Esophagus (tissue), 2 donors: ENCODE results near the gene MYO1C. TPM values are rescaled to one million over a fixed set of nuclear protein-coding genes. Genes with fewer than 3 reads are reported as not detected.
"Not testable (repeated sequence)": the region's sequence is repeated elsewhere in the genome, so short reads cannot be mapped to it uniquely, and the experiment has no call there.

Experiments
- H3K27ac ChIP-seq, 2 donors: one replicate each; pipeline ENCODE4 v1.5.1; 2013; ENCODE audit warnings: low read depth in 2 of 2, mild to moderate bottlenecking in 2 of 2, inconsistent platforms in 1 of 2, low read length in 1 of 2, moderate library complexity in 1 of 2
- H3K27me3 ChIP-seq, 2 donors: one replicate each; pipeline ENCODE4 v1.6.1; 2013; ENCODE audit warnings: low read length in 2 of 2, control low read depth in 1 of 2, mild to moderate bottlenecking in 1 of 2; ENCODE audit not compliant: insufficient read depth in 2 of 2, control insufficient read depth in 1 of 2
- H3K36me3 ChIP-seq, 2 donors: one replicate each; pipeline ENCODE4 v1.6.1; 2013; ENCODE audit warnings: low read length in 1 of 2; ENCODE audit not compliant: control insufficient read depth in 2 of 2, insufficient read depth in 2 of 2
- H3K4me1 ChIP-seq, 2 donors: one replicate each; pipeline ENCODE4 v1.6.1; 2013; ENCODE audit warnings: low read length in 1 of 2; ENCODE audit not compliant: control insufficient read depth in 2 of 2, insufficient read depth in 2 of 2
- H3K4me3 ChIP-seq, 2 donors: one replicate each; pipeline ENCODE4 v1.5.1; 2013; ENCODE audit warnings: low read length in 2 of 2, mild to moderate bottlenecking in 2 of 2, low read depth in 1 of 2, moderate library complexity in 1 of 2
- H3K9me3 ChIP-seq, 2 donors: one replicate each; pipeline ENCODE4 v1.6.1; 2013; ENCODE audit warnings: mild to moderate bottlenecking in 2 of 2, low read depth in 1 of 2, low read length in 1 of 2, moderate library complexity in 1 of 2; ENCODE audit not compliant: control insufficient read depth in 2 of 2, insufficient read depth in 1 of 2
- WGBS, 2 donors: extraction: QIAGEN DNeasy Blood & Tissue Kit; methylation state at CpG; one replicate each; pipeline ENCODE4 v1.1.7; 2013; 5-methylcytosine and 5-hydroxymethylcytosine counted together
- polyA plus RNA-seq, 2 donors: library from polyadenylated mRNA; stranded (reverse); fragments of 200-250 nt; gene quantifications; one replicate each; pipeline ENCODE4 v1.2.3, GENCODE V29; 2013
- donor health status: healthy with polysubstance abuse.
- donor health status: Bipolar disorder and iron deficiency.

MYO1C gene, protein sequence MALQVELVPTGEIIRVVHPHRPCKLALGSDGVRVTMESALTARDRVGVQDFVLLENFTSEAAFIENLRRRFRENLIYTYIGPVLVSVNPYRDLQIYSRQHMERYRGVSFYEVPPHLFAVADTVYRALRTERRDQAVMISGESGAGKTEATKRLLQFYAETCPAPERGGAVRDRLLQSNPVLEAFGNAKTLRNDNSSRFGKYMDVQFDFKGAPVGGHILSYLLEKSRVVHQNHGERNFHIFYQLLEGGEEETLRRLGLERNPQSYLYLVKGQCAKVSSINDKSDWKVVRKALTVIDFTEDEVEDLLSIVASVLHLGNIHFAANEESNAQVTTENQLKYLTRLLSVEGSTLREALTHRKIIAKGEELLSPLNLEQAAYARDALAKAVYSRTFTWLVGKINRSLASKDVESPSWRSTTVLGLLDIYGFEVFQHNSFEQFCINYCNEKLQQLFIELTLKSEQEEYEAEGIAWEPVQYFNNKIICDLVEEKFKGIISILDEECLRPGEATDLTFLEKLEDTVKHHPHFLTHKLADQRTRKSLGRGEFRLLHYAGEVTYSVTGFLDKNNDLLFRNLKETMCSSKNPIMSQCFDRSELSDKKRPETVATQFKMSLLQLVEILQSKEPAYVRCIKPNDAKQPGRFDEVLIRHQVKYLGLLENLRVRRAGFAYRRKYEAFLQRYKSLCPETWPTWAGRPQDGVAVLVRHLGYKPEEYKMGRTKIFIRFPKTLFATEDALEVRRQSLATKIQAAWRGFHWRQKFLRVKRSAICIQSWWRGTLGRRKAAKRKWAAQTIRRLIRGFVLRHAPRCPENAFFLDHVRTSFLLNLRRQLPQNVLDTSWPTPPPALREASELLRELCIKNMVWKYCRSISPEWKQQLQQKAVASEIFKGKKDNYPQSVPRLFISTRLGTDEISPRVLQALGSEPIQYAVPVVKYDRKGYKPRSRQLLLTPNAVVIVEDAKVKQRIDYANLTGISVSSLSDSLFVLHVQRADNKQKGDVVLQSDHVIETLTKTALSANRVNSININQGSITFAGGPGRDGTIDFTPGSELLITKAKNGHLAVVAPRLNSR
- polyA plus RNA-seq: 10 to 100 TPM; 42.0 to 45.0 TPM

DNA sequence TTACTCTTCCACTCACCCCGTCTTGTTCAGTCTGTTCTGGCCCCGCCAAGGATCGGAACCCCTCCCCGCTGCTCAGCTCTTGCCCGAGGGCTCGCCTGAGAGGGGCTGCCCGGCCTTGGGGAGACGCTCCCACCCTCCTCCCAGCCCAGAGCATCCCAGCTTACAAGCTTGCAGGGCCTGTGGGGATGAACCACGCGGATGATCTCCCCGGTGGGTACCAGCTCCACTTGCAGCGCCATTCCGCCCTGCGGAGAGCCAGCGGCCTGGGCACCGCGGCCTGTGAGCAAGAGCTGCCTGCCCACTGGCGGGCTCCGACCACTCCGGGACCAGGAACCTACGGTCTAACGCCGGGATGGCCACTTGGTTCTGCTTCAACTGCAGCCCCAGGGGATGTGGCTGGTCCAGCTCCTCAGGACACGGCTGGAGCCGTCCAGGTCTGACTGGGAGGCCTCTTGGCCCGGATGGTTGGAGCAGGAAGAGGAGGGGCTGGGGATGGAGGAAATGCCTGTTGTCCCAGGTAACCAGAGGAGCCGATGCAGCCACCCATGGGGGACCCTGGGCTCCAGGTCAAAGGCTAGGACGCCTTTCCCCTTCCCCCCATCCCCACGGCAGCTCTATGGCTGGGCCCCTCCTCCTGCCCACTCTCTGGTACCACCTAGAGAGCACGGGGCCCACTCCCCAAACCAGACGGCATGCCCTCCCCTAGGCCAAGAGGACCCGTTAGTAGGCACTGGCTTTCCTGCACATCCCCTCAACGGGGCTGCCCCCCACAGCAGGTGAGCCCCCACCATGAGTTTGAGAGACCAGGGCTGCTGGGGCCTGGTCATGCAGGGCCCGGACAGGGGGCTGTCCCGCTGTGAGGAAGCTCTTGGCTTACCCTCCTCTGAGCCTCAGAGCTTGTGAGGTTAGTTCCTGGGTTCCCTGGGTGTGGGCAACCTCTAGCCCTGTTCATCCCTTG lies at the start of gene MYO1C:
MYO1C (minus strand) TSS at position 438 of the 958 bp plus-strand sequence; CDS start at position 239, 199 bp downstream.
- Histone ChIP-seq H3K27me3 (no peaks in the 10 kb centered on the region), H3K4me1 (peaks cover 12 to 22% of the 10 kb centered on the region in 2 donors), H3K4me3 (peak within 1 kb of the TSS; percentile 53 to 83), H3K27ac (peak within 1 kb of the TSS; percentile 81 to 92), H3K9me3 (no peaks in the 10 kb centered on the region), H3K36me3 (peaks cover 4 to 17% of the 10 kb centered on the region in 2 donors)
- WGBS, 2 donors: 57 to 60% methylated on average over 33 to 35 of the region's 35 CpGs

DNA sequence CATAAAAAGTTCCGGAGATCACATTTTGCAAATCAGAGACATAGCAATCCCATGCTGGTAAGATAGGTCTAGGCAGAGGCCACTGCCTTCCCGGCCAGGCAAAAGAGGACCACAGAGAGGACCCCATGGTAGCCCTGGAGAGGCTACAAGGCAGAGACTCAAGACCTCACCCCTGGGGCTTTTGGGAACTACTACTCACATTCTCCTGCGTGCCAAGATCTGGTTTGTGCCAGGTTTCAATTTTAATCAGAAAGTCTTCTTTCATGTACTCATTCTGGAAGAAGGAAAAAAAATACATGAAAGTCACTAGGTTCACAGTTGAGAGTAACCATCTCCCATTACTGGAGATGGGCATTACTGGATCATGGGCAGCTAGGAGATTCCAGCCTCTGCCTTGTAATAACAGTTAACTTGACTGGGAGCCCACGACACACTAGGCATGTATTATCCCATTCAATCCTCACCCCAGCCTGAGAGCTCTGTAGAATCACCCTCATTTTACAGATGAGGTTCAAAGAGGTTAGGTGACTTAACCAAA lies 49.0 kb upstream of the MYO1C start:
- no peak overlapping the region for H3K27ac ChIP-seq
- 90 to 91% methylated on average over 4 of the region's 4 CpGs for WGBS, 2 donors
- peaks cover 7 to 26% of the 10 kb centered on the region in 2 donors for H3K36me3 ChIP-seq
- no peaks in the 10 kb centered on the region for H3K9me3 ChIP-seq
- peaks cover 0 to 3% of the 10 kb centered on the region in 2 donors for H3K4me1 ChIP-seq
- no peaks in the 10 kb centered on the region for H3K27me3 ChIP-seq
- no peak overlapping the region for H3K4me3 ChIP-seq

- WGBS, 2 donors: 88 to 94% methylated on average over 15 of the region's 15 CpGs
- Histone ChIP-seq H3K4me1 (no peaks in the 10 kb centered on the region), H3K27me3 (no peaks in the 10 kb centered on the region), H3K36me3 (peaks cover 13 to 28% of the 10 kb centered on the region in 2 donors), H3K4me3 (no peak overlapping the region), H3K9me3 (no peaks in the 10 kb centered on the region), H3K27ac (no peak overlapping the region)
These were observed 47.3 kb upstream of the MYO1C start for GRCh38 chr17:1539811-1540210.

DNA sequence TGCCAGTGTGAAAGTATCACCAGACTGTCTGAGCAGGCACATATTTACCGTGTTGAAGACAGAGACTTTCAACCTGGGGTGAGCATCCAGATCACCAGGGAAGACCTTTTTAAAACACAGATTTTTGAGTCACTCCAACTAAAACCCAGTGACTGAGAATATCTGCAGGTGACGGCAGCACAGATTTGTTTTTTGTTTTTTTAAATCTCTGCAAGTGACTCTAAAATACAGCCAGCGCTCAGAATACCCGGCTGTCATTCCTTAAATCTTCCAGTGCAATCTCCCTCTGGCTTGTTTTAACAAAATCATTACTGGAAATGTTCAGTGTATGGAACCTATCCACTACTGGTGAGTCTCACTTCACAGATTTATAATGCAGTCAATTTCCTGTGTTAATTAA lies 43.3 kb upstream of the MYO1C start:
- no peaks in the 10 kb centered on the region for H3K27me3 ChIP-seq
- H3K4me1 ChIP-seq: no peaks in the 10 kb centered on the region
- no peaks in the 10 kb centered on the region for H3K9me3 ChIP-seq
- no peak overlapping the region for H3K27ac ChIP-seq
- 86 to 90% methylated on average over 4 of the region's 4 CpGs for WGBS, 2 donors
- no peak overlapping the region for H3K4me3 ChIP-seq
- H3K36me3 ChIP-seq: peaks cover 6 to 35% of the 10 kb centered on the region in 2 donors

GRCh38 chr17:1533661-1534325 lies 41.3 kb upstream of the MYO1C start:
- H3K27ac ChIP-seq: peak overlapping the region in 1 of 2 donors; percentile 13
- no peak overlapping the region for H3K4me3 ChIP-seq
- H3K36me3 ChIP-seq: peaks cover 6 to 29% of the 10 kb centered on the region in 2 donors
- 83% methylated on average over 24 of the region's 24 CpGs for WGBS, 2 donors
- no peaks in the 10 kb centered on the region for H3K27me3 ChIP-seq
- H3K4me1 ChIP-seq: no peaks in the 10 kb centered on the region
- H3K9me3 ChIP-seq: no peaks in the 10 kb centered on the region

- H3K27me3 ChIP-seq: no peaks in the 10 kb centered on the region
- H3K4me1 ChIP-seq: no peaks in the 10 kb centered on the region
- WGBS, 2 donors: 85 to 86% methylated on average over 10 of the region's 10 CpGs
- peaks cover 6 to 30% of the 10 kb centered on the region in 2 donors for H3K36me3 ChIP-seq
- no peaks in the 10 kb centered on the region for H3K9me3 ChIP-seq
- peak overlapping the region in 1 of 2 donors; percentile 13 for H3K27ac ChIP-seq
- H3K4me3 ChIP-seq: no peak overlapping the region
These were observed 40.5 kb upstream of the MYO1C start for GRCh38 chr17:1532836-1533602.

DNA sequence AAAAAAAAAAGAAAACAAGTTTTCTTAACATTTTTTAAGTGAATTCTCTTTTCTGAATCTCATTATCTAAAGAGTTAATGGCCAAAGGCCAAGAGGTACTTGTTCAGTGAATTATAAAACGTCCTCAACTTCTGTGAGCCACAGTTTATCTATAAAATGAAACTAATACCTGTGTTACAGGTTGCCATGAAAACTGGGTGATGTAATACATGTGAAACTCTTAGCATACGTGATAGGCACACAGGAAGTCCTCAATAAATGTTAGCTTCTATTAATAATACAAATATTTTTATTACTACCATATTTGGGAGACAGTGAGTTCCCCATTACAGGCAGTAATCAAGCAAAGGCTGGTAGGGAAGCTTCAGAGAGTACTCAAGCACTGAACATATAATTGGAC lies 37.4 kb upstream of the MYO1C start:
- H3K4me3 ChIP-seq: no peak overlapping the region
- peaks cover 3 to 24% of the 10 kb centered on the region in 2 donors for H3K36me3 ChIP-seq
- H3K9me3 ChIP-seq: no peaks in the 10 kb centered on the region
- no peaks in the 10 kb centered on the region for H3K27me3 ChIP-seq
- 33 to 34% methylated on average over 2 of the region's 2 CpGs for WGBS, 2 donors
- H3K4me1 ChIP-seq: no peaks in the 10 kb centered on the region
- H3K27ac ChIP-seq: no peak overlapping the region

DNA sequence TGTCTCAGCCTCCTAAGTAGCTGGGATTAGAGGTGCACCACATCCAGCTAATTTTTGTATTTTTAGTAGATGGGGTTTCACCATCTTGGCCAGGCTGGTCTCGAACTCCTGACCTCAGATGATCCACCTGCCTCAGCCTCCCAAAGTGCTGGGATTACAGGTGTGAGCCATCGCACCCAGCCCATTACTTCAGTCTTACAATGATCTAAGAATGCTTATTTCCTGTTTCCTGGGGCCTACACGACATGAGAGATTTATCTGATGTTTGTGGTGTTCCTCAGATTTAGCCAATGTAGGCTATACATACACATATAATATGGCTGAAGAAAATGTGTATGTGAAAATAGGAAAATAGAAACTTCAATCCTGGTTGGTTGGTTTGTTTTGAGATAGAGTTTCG lies 34.4 kb upstream of the MYO1C start:
- WGBS, 2 donors: 76 to 80% methylated on average over 4 of the region's 4 CpGs
- not testable (repeated sequence) for H3K9me3 ChIP-seq, H3K4me3 ChIP-seq, H3K27ac ChIP-seq, H3K4me1 ChIP-seq, H3K27me3 ChIP-seq
- H3K36me3 ChIP-seq: peaks cover 3 to 13% of the 10 kb centered on the region in 2 donors
